ENCODE measurements around the gene OR52W1.

GRCh38 chr11:6232899-6233298, 33.9 kb downstream of the OR52W1 start:
- TF ChIP-seq EP300 (IDR thresholded peaks at IDR 0.05; ENCODE audit: borderline replicate concordance) (no peak), YY1 (IDR thresholded peaks at IDR 0.05; ENCODE audit: low read depth) (no peak), EGR1 (IDR thresholded peaks at IDR 0.05) (no peak), REST (IDR thresholded peaks at IDR 0.05; ENCODE audit: low read depth) (no peak), TEAD4 (IDR thresholded peaks at IDR 0.05) (no peak), NFIC (IDR thresholded peaks at IDR 0.05) (no peak), TAF1 (IDR thresholded peaks at IDR 0.05; ENCODE audit: low read depth) (no peak), MAX (IDR thresholded peaks at IDR 0.05) (no peak), CEBPB (IDR thresholded peaks at IDR 0.05) (no peak), USF1 (IDR thresholded peaks at IDR 0.05) (no peak), CREB1 (IDR thresholded peaks at IDR 0.05; ENCODE audit: low read depth) (no peak), TCF12 (IDR thresholded peaks at IDR 0.05; ENCODE audit: low read depth) (no peak)
